A673 (cell line): Measurements from ENCODE around the gene LAMA2.

Experiments used
- CTCF ChIP-seq: fragments of 300-800, 200-600 bp; sonication (generic); conservative IDR thresholded peaks from 2 replicates; pipeline ENCODE4 v1.5.1; 2017; ENCODE audit warnings: low read depth, mild to moderate bottlenecking, antibody characterized with exemption, low read length, moderate library complexity, mixed read lengths
- EZH2 ChIP-seq: fragments of 200-600 bp; sonication (generic); IDR thresholded peaks from 2 replicates; pipeline ENCODE4 v1.6.1; 2017; ENCODE audit warnings: borderline replicate concordance, low read depth, mild to moderate bottlenecking, mixed read lengths, antibody characterized with exemption, low read length; ENCODE audit not compliant: poor library complexity, severe bottlenecking

GRCh38 chr6:128870746-128871145, 12.2 kb upstream of the LAMA2 start:
- TF ChIP-seq EZH2: no peak
- TF ChIP-seq CTCF: no peak
